ENCODE measurements around the gene ZFYVE9. TPM values are rescaled to one million over a fixed set of nuclear protein-coding genes. Genes with fewer than 3 reads are reported as not detected.

ZFYVE9 gene
- total and polyA plus RNA-seq, 2 experiments from 2014 or later: 5.4 to 27.3 TPM

- no peak for TF ChIP-seq ZNF462 (CRISPR knock-in tag; IDR thresholded peaks at IDR 0.05)
- TF ChIP-seq ZNF331 (CRISPR knock-in tag; IDR thresholded peaks at IDR 0.05; ENCODE audit: low read depth): no peak
- no peak for TF ChIP-seq EZH2 (IDR thresholded peaks at IDR 0.05; ENCODE audit: low read depth, unreplicated experiment)
- no peak for TF ChIP-seq CTCF (conservative IDR thresholded peaks at IDR 0.05; ENCODE audit: low read depth in 2 of 2)
Measured at GRCh38 chr1:52235646-52236045, 93.8 kb downstream of the ZFYVE9 start (continued).

- H3K4me3 ChIP-seq: no peak overlapping the region
- H3K36me3 ChIP-seq (ENCODE audit: insufficient read depth): no peaks in the 10 kb centered on the region
- H3K36me3 Mint-ChIP-seq (ENCODE audit: low read depth): no peaks in the 10 kb centered on the region
- H3K9me2 ChIP-seq (ENCODE audit: insufficient read depth): no peaks in the 10 kb centered on the region
- no peaks in the 10 kb centered on the region for H3K27me3 Mint-ChIP-seq (ENCODE audit: insufficient read depth, low read depth, poor library complexity)
- no peaks in the 10 kb centered on the region for H3K79me2 ChIP-seq (replicated peaks; ENCODE audit: insufficient read depth)
- H2AFZ ChIP-seq: no peak overlapping the region
- H3K27ac ChIP-seq (ENCODE audit: low read depth): no peak overlapping the region
- DNase-seq (ENCODE audit: low spot score) (no peak), ATAC-seq (no peak)
- no peaks in the 10 kb centered on the region for H3F3A ChIP-seq (replicated peaks; ENCODE audit: low read depth)
- H3K27ac Mint-ChIP-seq: no peak overlapping the region
- no peaks in the 10 kb centered on the region for H4K20me1 ChIP-seq (replicated peaks; ENCODE audit: insufficient read depth)
- H3K4me2 ChIP-seq: no peak overlapping the region
- H3K4me1 Mint-ChIP-seq: no peaks in the 10 kb centered on the region
- H3K27me3 ChIP-seq (ENCODE audit: insufficient read depth): no peaks in the 10 kb centered on the region
- no peak overlapping the region for H3K4me3 Mint-ChIP-seq
- TF ChIP-seq EZH2 (IDR thresholded peaks at IDR 0.05; ENCODE audit: low read depth, unreplicated experiment): no peak
- no peak for TF ChIP-seq CTCF (conservative IDR thresholded peaks at IDR 0.05; ENCODE audit: low read depth in 2 of 2)
- TF ChIP-seq EZH2phosphoT487 (IDR thresholded peaks at IDR 0.05; ENCODE audit: unreplicated experiment): no peak
- TF ChIP-seq NANOG (IDR thresholded peaks at IDR 0.05; ENCODE audit: borderline replicate concordance): no peak
- TF ChIP-seq STAT1 (IDR thresholded peaks at IDR 0.05; ENCODE audit: unreplicated experiment): no peak
- no peak for TF ChIP-seq JUNB (IDR thresholded peaks at IDR 0.05; ENCODE audit: unreplicated experiment)
- H3K9me3 Mint-ChIP-seq: no peaks in the 10 kb centered on the region
- no peaks in the 10 kb centered on the region for H3K4me1 ChIP-seq (ENCODE audit: insufficient read depth)
Measured at GRCh38 chr1:52237430-52237829, 95.5 kb downstream of the ZFYVE9 start.

Data from GM23338 (cell line).